Measurements from ENCODE around the gene SPINK4. TPM values are rescaled to one million over a fixed set of nuclear protein-coding genes. Genes with fewer than 3 reads are reported as not detected.
A peak's percentile ranks its signal among the peaks of the same experiment; 100 is the strongest.

SPINK4 gene
- polyA plus RNA-seq, 3 donors: not detected

DNA sequence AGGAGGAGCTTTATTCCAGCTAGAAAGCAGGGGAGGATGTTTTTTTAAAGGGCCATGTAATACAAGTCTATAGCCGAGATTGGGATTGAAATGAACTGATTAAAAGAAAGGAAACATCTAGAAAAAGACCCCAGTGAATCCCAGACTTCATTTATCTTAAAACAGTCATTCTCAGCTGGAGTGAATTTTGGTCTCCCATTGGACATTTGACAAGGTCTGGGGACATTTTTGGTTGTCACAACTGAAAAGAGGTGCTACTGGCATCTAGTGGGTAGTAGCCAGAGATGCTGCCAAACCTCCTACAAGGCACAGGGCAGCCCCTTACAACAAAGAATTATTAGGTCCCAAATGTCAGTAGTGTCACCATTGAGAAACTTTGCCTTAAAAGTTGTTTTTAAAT, 16.3 kb upstream of the SPINK4 start:
- no CpG with 5 or more reads among the region's 1 CpG for WGBS (ENCODE audit: insufficient coverage)
- no peaks in the 10 kb centered on the region for H4K20me1 ChIP-seq (ENCODE audit: insufficient read depth, low read length)

DNA sequence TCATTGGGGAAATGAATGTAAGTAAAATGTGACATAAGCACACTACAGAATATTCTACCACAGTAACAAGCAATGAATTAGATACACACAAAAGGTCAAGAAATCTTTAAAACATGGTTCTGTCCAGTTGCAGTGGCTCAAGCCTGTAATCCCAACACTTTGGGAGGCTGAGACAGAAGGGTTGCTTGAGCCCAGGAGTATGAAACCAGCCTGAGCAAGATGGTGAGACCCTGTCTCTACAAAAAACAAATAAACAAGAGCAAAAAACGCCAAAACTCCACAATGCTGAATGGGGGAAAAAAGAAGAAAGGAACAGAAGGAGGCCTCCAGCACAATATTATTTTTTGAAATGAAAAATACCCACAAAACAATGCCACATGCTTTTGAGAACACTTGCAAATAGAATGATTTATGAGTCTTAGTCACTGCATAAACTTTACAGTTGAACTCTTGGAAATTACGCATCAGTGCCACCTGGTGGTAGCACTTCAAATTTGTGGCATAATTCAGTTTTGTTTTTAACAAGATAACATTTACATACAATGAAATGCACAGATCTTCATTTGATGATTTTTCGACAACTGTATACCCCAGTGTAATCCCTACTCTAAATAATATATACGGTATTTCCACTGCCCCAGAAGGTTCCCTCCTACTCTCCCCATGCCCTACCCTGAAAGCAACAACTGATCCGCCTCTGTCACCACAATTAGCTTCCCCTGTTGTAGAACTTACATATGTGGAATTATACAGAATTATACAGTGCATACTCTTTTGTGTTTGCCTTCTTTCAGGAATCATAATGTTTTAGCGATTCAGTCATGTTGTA, 14.4 kb upstream of the SPINK4 start:
- Histone ChIP-seq H2AFZ (ENCODE audit: insufficient read depth, low read depth, low read length, poor library complexity, severe bottlenecking) (no peak overlapping the region), H4K20me1 (ENCODE audit: insufficient read depth, low read length) (no peaks in the 10 kb centered on the region), H3K4me2 (replicated peaks; ENCODE audit: extremely low read depth, low read length, poor library complexity, severe bottlenecking) (peak overlapping the region; percentile 62), H3K27me3 (ENCODE audit: control insufficient read depth in 2 of 2, insufficient read depth in 2 of 2, low read length in 2 of 2) (no peaks in the 10 kb centered on the region), H3K9me3 (replicated peaks in 1 of 2; ENCODE audit: control insufficient read depth in 1 of 2, insufficient read depth in 1 of 2, low read length in 2 of 2) (no peaks in the 10 kb centered on the region), H3K4me1 (ENCODE audit: control insufficient read depth in 1 of 2, insufficient read depth in 2 of 2, low read length in 2 of 2) (peaks cover 38 to 45% of the 10 kb centered on the region in 2 donors), H3K9ac (ENCODE audit: insufficient read depth, low read length, poor library complexity, severe bottlenecking) (no peak overlapping the region), H3K27ac (ENCODE audit: low read depth in 1 of 2, low read length in 2 of 2) (peak overlapping the region in 1 of 2 donors; percentile 90), H3K79me2 (ENCODE audit: insufficient read depth, low read length) (no peaks in the 10 kb centered on the region), H3K36me3 (replicated peaks in 1 of 2; ENCODE audit: control insufficient read depth in 1 of 2, insufficient read depth in 2 of 2, low read length in 2 of 2) (no peaks in the 10 kb centered on the region), H3K4me3 (replicated peaks in 1 of 3; ENCODE audit: low read depth in 2 of 3, low read length in 3 of 3) (peak overlapping the region in 1 of 3 experiments; percentile 58)
- intact Hi-C loops (cut with micrococcal nuclease): loop anchor here (2.0 to 10.0 kb wide), 5 partner anchors 39 to 145 kb away; partner anchors contain the start of genes B4GALT1 (in 1 of the 2), BAG1 (in 1 of the 2) and CHMP5 (in 1 of the 2)
- H3K4me3 Mint-ChIP-seq: peak overlapping the region; percentile 53 to 71
- peaks cover 0 to 2% (median 0%) of the 10 kb centered on the region in 3 donors for H3K27me3 Mint-ChIP-seq (ENCODE audit: low read depth in 3 of 3)
- peak overlapping the region; percentile 91 to 97 (median 96) for H3K27ac Mint-ChIP-seq
- peak; percentile 63 to 70 (median 68) for DNase-seq
- H3K9me3 Mint-ChIP-seq: peaks cover 0 to 3% (median 0%) of the 10 kb centered on the region in 7 donors
- H3K36me3 Mint-ChIP-seq: no peaks in the 10 kb centered on the region
- 0% methylated on average over 1 of the region's 6 CpGs for WGBS (ENCODE audit: insufficient coverage)
- TF ChIP-seq, protein P1, sequence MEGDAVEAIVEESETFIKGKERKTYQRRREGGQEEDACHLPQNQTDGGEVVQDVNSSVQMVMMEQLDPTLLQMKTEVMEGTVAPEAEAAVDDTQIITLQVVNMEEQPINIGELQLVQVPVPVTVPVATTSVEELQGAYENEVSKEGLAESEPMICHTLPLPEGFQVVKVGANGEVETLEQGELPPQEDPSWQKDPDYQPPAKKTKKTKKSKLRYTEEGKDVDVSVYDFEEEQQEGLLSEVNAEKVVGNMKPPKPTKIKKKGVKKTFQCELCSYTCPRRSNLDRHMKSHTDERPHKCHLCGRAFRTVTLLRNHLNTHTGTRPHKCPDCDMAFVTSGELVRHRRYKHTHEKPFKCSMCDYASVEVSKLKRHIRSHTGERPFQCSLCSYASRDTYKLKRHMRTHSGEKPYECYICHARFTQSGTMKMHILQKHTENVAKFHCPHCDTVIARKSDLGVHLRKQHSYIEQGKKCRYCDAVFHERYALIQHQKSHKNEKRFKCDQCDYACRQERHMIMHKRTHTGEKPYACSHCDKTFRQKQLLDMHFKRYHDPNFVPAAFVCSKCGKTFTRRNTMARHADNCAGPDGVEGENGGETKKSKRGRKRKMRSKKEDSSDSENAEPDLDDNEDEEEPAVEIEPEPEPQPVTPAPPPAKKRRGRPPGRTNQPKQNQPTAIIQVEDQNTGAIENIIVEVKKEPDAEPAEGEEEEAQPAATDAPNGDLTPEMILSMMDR (IDR thresholded peaks at IDR 0.05): peak; percentile 85
- H3K4me1 Mint-ChIP-seq: peaks cover 46% of the 10 kb centered on the region

More for the DNA sequence above, 16.3 kb upstream of the SPINK4 start:
- no peak overlapping the region for H3K27ac ChIP-seq (ENCODE audit: low read depth in 1 of 2, low read length in 2 of 2)
- H3K36me3 ChIP-seq (replicated peaks in 1 of 2; ENCODE audit: control insufficient read depth in 1 of 2, insufficient read depth in 2 of 2, low read length in 2 of 2): no peaks in the 10 kb centered on the region
- Mint-ChIP-seq H3K9me3 (peaks cover 0 to 3% (median 0%) of the 10 kb centered on the region in 7 donors), H3K4me3 (no peak overlapping the region), H3K4me1 (peaks cover 46% of the 10 kb centered on the region), H3K27me3 (ENCODE audit: low read depth in 3 of 3) (peaks cover 0 to 1% (median 0%) of the 10 kb centered on the region in 3 donors), H3K27ac (peak overlapping the region in 2 of 7 donors; percentile 50 to 55), H3K36me3 (no peaks in the 10 kb centered on the region)
- TF ChIP-seq, protein P1 (IDR thresholded peaks at IDR 0.05): no peak
- DNase-seq: no peak
- no peak overlapping the region for H3K4me3 ChIP-seq (replicated peaks in 1 of 3; ENCODE audit: low read depth in 2 of 3, low read length in 3 of 3)
- no peaks in the 10 kb centered on the region for H3K79me2 ChIP-seq (ENCODE audit: insufficient read depth, low read length)
- no peak overlapping the region for H3K9ac ChIP-seq (ENCODE audit: insufficient read depth, low read length, poor library complexity, severe bottlenecking)
- peaks cover 38 to 45% of the 10 kb centered on the region in 2 donors for H3K4me1 ChIP-seq (ENCODE audit: control insufficient read depth in 1 of 2, insufficient read depth in 2 of 2, low read length in 2 of 2)
- H3K9me3 ChIP-seq (replicated peaks in 1 of 2; ENCODE audit: control insufficient read depth in 1 of 2, insufficient read depth in 1 of 2, low read length in 2 of 2): no peaks in the 10 kb centered on the region
- no peaks in the 10 kb centered on the region for H3K27me3 ChIP-seq (ENCODE audit: control insufficient read depth in 2 of 2, insufficient read depth in 2 of 2, low read length in 2 of 2)
- intact Hi-C loops (cut with micrococcal nuclease): loop anchor here (2.0 to 10.0 kb wide), 3 partner anchors 49 to 143 kb away; no protein-coding TSS in a partner anchor
- H2AFZ ChIP-seq (ENCODE audit: insufficient read depth, low read depth, low read length, poor library complexity, severe bottlenecking): no peak overlapping the region
- H3K4me2 ChIP-seq (replicated peaks; ENCODE audit: extremely low read depth, low read length, poor library complexity, severe bottlenecking): no peak overlapping the region
